K562 (cell line): ENCODE results near the gene CCDC183. TPM values are rescaled to one million over a fixed set of nuclear protein-coding genes. Genes with fewer than 3 reads are reported as not detected.
A peak's percentile ranks its signal among the peaks of the same experiment; 100 is the strongest.

Source experiments
- ATAC-seq: fragments of 200-7000 bp; cut with Tn5 transposase; 3 replicates; pipeline ENCODE4 v1.9.1; 2020; ENCODE audit warnings: moderate library complexity
- BruUV-seq: library from RNA; stranded (reverse); fragments of 400-500 nt; replicated peaks from 2 replicates; lab custom pipeline; 2021; lab: Mats Ljungman, UMichigan
- CTCF ChIA-PET: fragments of 300-600 bp; formaldehyde crosslinking; extraction: SDS; loops from one replicate; lab custom pipeline; 2021; ENCODE audit warnings: low intra/inter-chr PET ratio; lab: Yijun Ruan, JAX
- POLR2A ChIA-PET: fragments of 300-600, 350-650 bp; sonication (Branson Sonifier 250); formaldehyde crosslinking; extraction: SDS; loops from one replicate; lab custom pipeline; 2021; ENCODE audit warnings: antibody characterized with exemption, inconsistent platforms; lab: Yijun Ruan, JAX
- DNase-seq, 4 experiments: peaks; one replicate each; pipeline versions ENCODE4 v3.0.0 to v3.0.0-alpha.2; 2011 to 2018; ENCODE audit warnings: low spot score in 3 of 4, mixed read lengths in 3 of 4; ENCODE audit errors: extremely low read depth in 1 of 4
- FAIRE-seq: peaks from 2 replicates; lab custom pipeline; 2011; peaks lifted over from hg19 to GRCh38; lab: Jason Lieb, UNC
- H2AFZ ChIP-seq: 2 replicates; pipeline ENCODE4 v1.6.0; 2011; ENCODE audit warnings: low read depth, low read length, control low read depth, inconsistent platforms
- H3K27ac ChIP-seq: fragments of 200-600 bp; 3 replicates; pipeline ENCODE4 v1.8.0; 2011; ENCODE audit warnings: low read depth, mild to moderate bottlenecking, control low read depth, inconsistent platforms, low read length, moderate library complexity, mixed read lengths; ENCODE audit errors: extremely low read depth
- H3K27me3 ChIP-seq, 2 experiments: fragments of 300-600 bp in 1 of 2; 2 replicates in 1 of 2; 3 replicates in 1 of 2; pipeline versions ENCODE4 v1.6.0 to v1.8.0; 2011; ENCODE audit warnings: inconsistent platforms in 2 of 2, low read length in 2 of 2, mild to moderate bottlenecking in 1 of 2, mixed read lengths in 1 of 2, moderate library complexity in 1 of 2; ENCODE audit not compliant: control insufficient read depth in 2 of 2, insufficient read depth in 2 of 2
- H3K36me3 ChIP-seq: fragments of 300-600 bp; 3 replicates; pipeline ENCODE4 v1.8.0; 2011; ENCODE audit warnings: mild to moderate bottlenecking, low read length, inconsistent platforms; ENCODE audit not compliant: control insufficient read depth, insufficient read depth
- H3K4me1 ChIP-seq, 2 experiments: fragments of 200-600 bp in 1 of 2; replicated peaks in 1 of 2; 2 replicates in 1 of 2; 3 replicates in 1 of 2; pipeline versions ENCODE4 v1.5.1 to v1.8.0; 2011; ENCODE audit warnings: inconsistent platforms in 2 of 2, low read length in 2 of 2, mild to moderate bottlenecking in 1 of 2, mixed read lengths in 1 of 2, moderate library complexity in 1 of 2; ENCODE audit not compliant: control insufficient read depth in 2 of 2, insufficient read depth in 2 of 2
- H3K4me2 ChIP-seq: 2 replicates; pipeline ENCODE4 v1.6.1; 2011; ENCODE audit warnings: low read length, control low read depth, inconsistent platforms, mixed read lengths; ENCODE audit not compliant: insufficient read depth
- H3K4me3 ChIP-seq: fragments of 200-600 bp; sonication (generic), shearing (Covaris generic); 2 replicates; pipeline ENCODE4 v1.5.1; 2016; ENCODE audit warnings: control low read depth, inconsistent platforms
- H3K79me2 ChIP-seq: fragments of 200-600 bp; 3 replicates; pipeline ENCODE4 v1.8.0; 2011; ENCODE audit warnings: low read length, inconsistent platforms; ENCODE audit not compliant: control insufficient read depth, insufficient read depth
- H3K9ac ChIP-seq, 2 experiments: 2 replicates each; pipeline versions ENCODE4 v1.6.0 to v1.6.1; 2011; ENCODE audit warnings: low read depth in 2 of 2, low read length in 2 of 2, control low read depth in 1 of 2, inconsistent platforms in 1 of 2, mild to moderate bottlenecking in 1 of 2, mixed read lengths in 1 of 2; ENCODE audit not compliant: insufficient read depth in 1 of 2
- H3K9me1 ChIP-seq: one replicate; pipeline ENCODE4 v1.6.0; 2011; ENCODE audit warnings: inconsistent platforms, mild to moderate bottlenecking, low read length, moderate library complexity; ENCODE audit not compliant: control insufficient read depth, insufficient read depth
- H3K9me3 ChIP-seq: replicated peaks from 2 replicates; pipeline ENCODE4 v1.5.1; 2011; ENCODE audit warnings: low read depth, low read length, inconsistent platforms; ENCODE audit not compliant: control insufficient read depth, insufficient read depth
- H4K20me1 ChIP-seq: replicated peaks from 2 replicates; pipeline ENCODE4 v1.6.1; 2011; ENCODE audit warnings: low read length, inconsistent platforms, mixed read lengths; ENCODE audit not compliant: control insufficient read depth, insufficient read depth
- ATF1 ChIP-seq, 2 experiments: fragments of 450-650 bp in 1 of 2; IDR thresholded peaks; 2 replicates each; pipeline ENCODE4 v1.6.1; 2016; ENCODE audit warnings: missing compliant biosample characterization in 1 of 2, missing genetic modification characterization in 1 of 2
- IRF9 ChIP-seq: fragments of 450-650 bp; IDR thresholded peaks from 2 replicates; pipeline ENCODE4 v1.6.1; 2016; ENCODE audit warnings: missing biosample characterization, missing genetic modification characterization
- MAZ ChIP-seq, 2 experiments: fragments of 450-650 bp in 1 of 2; sonication (generic) in 1 of 2; formaldehyde crosslinking; IDR thresholded peaks in 1 of 2; conservative IDR thresholded peaks in 1 of 2; 2 replicates each; pipeline versions ENCODE4 v1.4.0 to v1.5.0; 2020; ENCODE audit warnings: mild to moderate bottlenecking in 1 of 2, missing genetic modification reagents in 1 of 2
- MEIS2 ChIP-seq: fragments of 450-650 bp; IDR thresholded peaks from 2 replicates; pipeline ENCODE4 v1.6.1; 2014; ENCODE audit warnings: mild to moderate bottlenecking; ENCODE audit not compliant: partially characterized antibody
- MTA3 ChIP-seq: fragments of 450-650 bp; formaldehyde crosslinking; IDR thresholded peaks from 2 replicates; pipeline ENCODE4 v1.6.1; 2017; ENCODE audit warnings: mild to moderate bottlenecking, borderline replicate concordance
- NRF1 ChIP-seq, 2 experiments: fragments of 450-650 bp; IDR thresholded peaks in 1 of 2; conservative IDR thresholded peaks in 1 of 2; 2 replicates each; pipeline ENCODE4 v1.6.1; 2014; ENCODE audit warnings: mild to moderate bottlenecking in 2 of 2
- RBM14 ChIP-seq: fragments of 200-400 bp; formaldehyde crosslinking; IDR thresholded peaks from 2 replicates; pipeline ENCODE4 v1.6.1; 2018; ENCODE audit warnings: low read depth, mild to moderate bottlenecking, low read length, moderate library complexity, borderline replicate concordance; ENCODE audit not compliant: insufficient read depth
- SP1 ChIP-seq: sonication (generic); formaldehyde crosslinking; IDR thresholded peaks from 2 replicates; pipeline ENCODE4 v1.8.1; 2022; ENCODE audit warnings: mild to moderate bottlenecking, missing genetic modification reagents
- STAT6 ChIP-seq: sonication (generic); formaldehyde crosslinking; IDR thresholded peaks from 2 replicates; pipeline ENCODE4 v1.8.1; 2023; ENCODE audit warnings: mild to moderate bottlenecking, missing genetic modification reagents
- ZFP36 ChIP-seq: fragments of 150-350 bp; IDR thresholded peaks from 2 replicates; pipeline ENCODE4 v1.6.1; 2018; ENCODE audit warnings: low read length, low read depth; ENCODE audit not compliant: partially characterized antibody
- ZFX ChIP-seq: sonication (generic); formaldehyde crosslinking; IDR thresholded peaks from 2 replicates; pipeline ENCODE4 v1.8.0; 2022; ENCODE audit warnings: mild to moderate bottlenecking, missing genetic modification reagents, moderate library complexity
- ZNF212 ChIP-seq: fragments of 450-650 bp; formaldehyde crosslinking; IDR thresholded peaks from 2 replicates; pipeline ENCODE4 v1.4.0; 2020; ENCODE audit warnings: mild to moderate bottlenecking
- WGBS: fragments of 100-300 bp; shearing (Covaris generic); methylation state at CpG from one replicate; pipeline ENCODE4 v1.1.6; 2016; ENCODE audit warnings: low coverage, mixed read lengths; ENCODE audit not compliant: insufficient coverage; ENCODE audit errors: missing lambda C conversion rate; 5-methylcytosine and 5-hydroxymethylcytosine counted together
- in situ Hi-C: fragments of 300-500 bp; cut with MboI; formaldehyde crosslinking; loops from 4 replicates; pipeline ENCODE4 v1.15.0; 2018; ENCODE audit warnings: inconsistent platforms, mixed read lengths
- intact Hi-C: fragments of 100-400 bp; cut with micrococcal nuclease; formaldehyde crosslinking; loops from 2 replicates; pipeline ENCODE4 v1.14.2; 2022
- polyA plus RNA-seq, 8 experiments: library from polyadenylated mRNA; depleted of rRNA in 4 of 8; stranded (reverse) in 5 of 8; unstranded in 3 of 8; fragments of >200 nt; fragmentation: Nextera tagmentation in 2 of 8; fragmentation: Illumina TruSeq in 1 of 8; extraction: Ambion mirVana in 2 of 8; extraction: Trizol in 1 of 8; gene quantifications; 2 replicates each; pipeline versions ENCODE4 v1.2.1 to v1.2.3, GENCODE V29; 2011 to 2014; ENCODE audit warnings: inconsistent platforms in 1 of 8, missing spikeins in 1 of 8
- total RNA-seq, 7 experiments: library from RNA; depleted of rRNA in 6 of 7; stranded (reverse); fragments of >200 nt in 6 of 7; fragmentation: Illumina TruSeq in 2 of 7; extraction: Trizol in 2 of 7; gene quantifications; 2 replicates each; pipeline versions ENCODE4 v1.2.1 to v1.2.3, GENCODE V29; 2011 to 2021; ENCODE audit warnings: low replicate concordance in 1 of 7
- TF ChIP-seq, protein P1 (sequence below), 2 experiments: fragments of 450-650 bp; IDR thresholded peaks; 2 replicates each; pipeline ENCODE4 v1.6.1; 2016
- TF ChIP-seq, protein P2 (sequence below): fragments of 250-450 bp; sonication (Bioruptor Pico); IDR thresholded peaks from 2 replicates; pipeline ENCODE4 v1.4.0; 2020; ENCODE audit warnings: mild to moderate bottlenecking

The CCDC183 gene
- total and polyA plus RNA-seq, 9 of the 15 experiments (the other 6 are each of a cell fraction or from before 2014, with no cell fraction given): 0.21 to 0.60 (median 0.29) TPM; not detected in 4

DNA sequence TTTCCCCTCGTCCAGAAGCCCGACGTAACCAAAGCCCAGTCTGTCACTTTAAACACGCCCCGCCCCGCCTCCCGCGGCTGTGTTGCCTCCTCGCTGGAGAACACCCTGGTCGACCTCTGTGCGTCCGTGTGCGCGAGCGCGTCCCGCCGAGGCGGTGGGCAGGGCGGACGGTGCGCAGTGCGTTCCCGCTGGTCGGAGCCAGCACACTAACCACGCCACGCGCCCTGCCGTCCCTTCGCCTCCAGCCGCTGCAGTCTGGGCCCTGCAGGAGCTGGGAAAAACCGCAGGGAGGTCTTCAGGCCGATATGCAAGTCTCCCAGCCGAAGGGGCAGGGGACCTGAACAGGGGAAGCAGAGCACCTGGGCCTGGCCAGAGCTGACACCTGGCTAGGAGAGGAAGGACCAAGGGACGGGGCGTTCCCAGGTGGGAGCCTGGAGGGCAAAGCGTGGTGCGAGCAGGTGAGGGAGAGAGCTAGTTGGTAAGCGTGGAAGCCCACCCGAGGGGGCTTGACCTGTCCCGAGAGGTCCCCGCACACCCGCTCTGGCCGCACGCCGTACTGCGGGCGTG lies 51.8 kb downstream of the CCDC183 start:
- CTCF ChIA-PET: no interaction called here
- under 1% methylated on average over 45 of the region's 48 CpGs for WGBS
- TF ChIP-seq, protein P1, sequence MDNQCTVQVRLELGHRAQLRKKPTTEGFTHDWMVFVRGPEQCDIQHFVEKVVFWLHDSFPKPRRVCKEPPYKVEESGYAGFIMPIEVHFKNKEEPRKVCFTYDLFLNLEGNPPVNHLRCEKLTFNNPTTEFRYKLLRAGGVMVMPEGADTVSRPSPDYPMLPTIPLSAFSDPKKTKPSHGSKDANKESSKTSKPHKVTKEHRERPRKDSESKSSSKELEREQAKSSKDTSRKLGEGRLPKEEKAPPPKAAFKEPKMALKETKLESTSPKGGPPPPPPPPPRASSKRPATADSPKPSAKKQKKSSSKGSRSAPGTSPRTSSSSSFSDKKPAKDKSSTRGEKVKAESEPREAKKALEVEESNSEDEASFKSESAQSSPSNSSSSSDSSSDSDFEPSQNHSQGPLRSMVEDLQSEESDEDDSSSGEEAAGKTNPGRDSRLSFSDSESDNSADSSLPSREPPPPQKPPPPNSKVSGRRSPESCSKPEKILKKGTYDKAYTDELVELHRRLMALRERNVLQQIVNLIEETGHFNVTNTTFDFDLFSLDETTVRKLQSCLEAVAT (IDR thresholded peaks at IDR 0.05): no peak; a peak in 1 of 4 replicates
- TF ChIP-seq MAZ (CRISPR knock-in tag; conservative IDR thresholded peaks at IDR 0.05 in 1 of 2, IDR thresholded peaks at IDR 0.05 in 1 of 2): peak in 1 of 2 experiments; percentile 56; a peak in 1 of 4 replicates
- no peak for TF ChIP-seq ZNF212 (CRISPR knock-in tag)
- TF ChIP-seq SP1 (CRISPR knock-in tag): peak; percentile 76; the same call in 1 of the 2 replicates
- TF ChIP-seq RBM14: no peak
- no peak for TF ChIP-seq ATF1 (CRISPR knock-in tag; IDR thresholded peaks at IDR 0.05)
- TF ChIP-seq ATF1 (tag; IDR thresholded peaks at IDR 0.05): peak; percentile 42
- peak; percentile 87 to 90 for TF ChIP-seq NRF1 (conservative IDR thresholded peaks at IDR 0.05 in 1 of 2, IDR thresholded peaks at IDR 0.05 in 1 of 2)
- TF ChIP-seq MEIS2: peak; percentile 51
- TF ChIP-seq IRF9 (tag): no peak
- TF ChIP-seq, protein P2, sequence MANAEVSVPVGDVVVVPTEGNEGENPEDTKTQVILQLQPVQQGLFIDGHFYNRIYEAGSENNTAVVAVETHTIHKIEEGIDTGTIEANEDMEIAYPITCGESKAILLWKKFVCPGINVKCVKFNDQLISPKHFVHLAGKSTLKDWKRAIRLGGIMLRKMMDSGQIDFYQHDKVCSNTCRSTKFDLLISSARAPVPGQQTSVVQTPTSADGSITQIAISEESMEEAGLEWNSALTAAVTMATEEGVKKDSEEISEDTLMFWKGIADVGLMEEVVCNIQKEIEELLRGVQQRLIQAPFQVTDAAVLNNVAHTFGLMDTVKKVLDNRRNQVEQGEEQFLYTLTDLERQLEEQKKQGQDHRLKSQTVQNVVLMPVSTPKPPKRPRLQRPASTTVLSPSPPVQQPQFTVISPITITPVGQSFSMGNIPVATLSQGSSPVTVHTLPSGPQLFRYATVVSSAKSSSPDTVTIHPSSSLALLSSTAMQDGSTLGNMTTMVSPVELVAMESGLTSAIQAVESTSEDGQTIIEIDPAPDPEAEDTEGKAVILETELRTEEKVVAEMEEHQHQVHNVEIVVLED: peak; percentile 84
- TF ChIP-seq ZFX (CRISPR knock-in tag): peak; percentile 61
- peak; percentile 76; the same call in 1 of the 2 replicates for TF ChIP-seq MTA3
- TF ChIP-seq STAT6 (CRISPR knock-in tag): no peak
- peak; percentile 65 for TF ChIP-seq ZFP36

More for the DNA sequence above, 51.8 kb downstream of the CCDC183 start:
- POLR2A ChIA-PET: interaction anchor here (0.6 to 1.8 kb wide), 17 partner anchors 8 to 697 kb away, joined by 3 to 8 read pairs (median 4); partner anchors contain the start of genes EDF1, SAPCD2 and TRAF2
- TSS peak; percentile 34 for BruUV-seq
- peak overlapping the region; percentile 91 for H2AFZ ChIP-seq
- peaks cover 27% of the 10 kb centered on the region for H3K79me2 ChIP-seq
- FAIRE-seq (peak; percentile 96), ATAC-seq (peak; percentile 74), DNase-seq (peak; percentile 47 to 92 (median 60))
- peak overlapping the region; percentile 89 for H3K27ac ChIP-seq
- intact Hi-C loops (loop anchor here (2.0 to 5.0 kb wide), 2 partner anchors 57 to 94 kb away; partner anchors contain the start of genes FBXW5 and TMEM141), in situ Hi-C loops (no loop called here)
- H3K9ac ChIP-seq: peak overlapping the region; percentile 92 to 97
- H3K4me2 ChIP-seq: peak overlapping the region; percentile 97
- H4K20me1 ChIP-seq: 0 out of 2 replicates have a peak, but pooled peaks cover 5% of the 10 kb centered on the region
- no peaks in the 10 kb centered on the region for H3K9me1 ChIP-seq
- no peaks in the 10 kb centered on the region for H3K9me3 ChIP-seq
- H3K36me3 ChIP-seq: peaks cover 25% of the 10 kb centered on the region; the same call in 1 of the 3 replicates
- H3K27me3 ChIP-seq: no peaks in the 10 kb centered on the region
- peak overlapping the region; percentile 95 for H3K4me3 ChIP-seq
- peaks cover 13 to 85% of the 10 kb centered on the region in 2 experiments; a peak in 4 of 5 replicates for H3K4me1 ChIP-seq
